NCI-H146 treated with DMSO at 0.1 percent for 48 hours (cell line): ENCODE results near the gene PAPOLB.

Experiments
- DNase-seq: peaks from one replicate; lab custom pipeline; 2025; ENCODE audit not compliant: unreplicated experiment; lab: John Stamatoyannopoulos, UW

PAPOLB gene

GRCh38 chr7:4878336-4879335 is 16.8 kb upstream of the PAPOLB start:
- DNase-seq = no peak

GRCh38 chr7:4876586-4876985 is 14.8 kb upstream of the PAPOLB start:
- no peak for DNase-seq

GRCh38 chr7:4875391-4875790 is 13.6 kb upstream of the PAPOLB start:
- no peak for DNase-seq

- DNase-seq = no peak
Observed at GRCh38 chr7:4873071-4873944, 11.5 kb upstream of the PAPOLB start.

- DNase-seq = no peak
Observed at GRCh38 chr7:4871930-4872675, 10.3 kb upstream of the PAPOLB start.

GRCh38 chr7:4871056-4871680 is 9.3 kb upstream of the PAPOLB start:
- no peak for DNase-seq

GRCh38 chr7:4868493-4868892 is 6.7 kb upstream of the PAPOLB start:
- no peak for DNase-seq

GRCh38 chr7:4866528-4867496 is 5.0 kb upstream of the PAPOLB start:
- no peak for DNase-seq

GRCh38 chr7:4862156-4862555 is 326 bp upstream of the PAPOLB start:
- no peak for DNase-seq

GRCh38 chr7:4861227-4861626 is 603 bp downstream of the PAPOLB start:
- no peak for DNase-seq

GRCh38 chr7:4857189-4857588 is 4.6 kb downstream of the PAPOLB start:
- DNase-seq = no peak

GRCh38 chr7:4856336-4857057 is 5.3 kb downstream of the PAPOLB start:
- peak; percentile 69 for DNase-seq

GRCh38 chr7:4854916-4855315 is 6.9 kb downstream of the PAPOLB start:
- DNase-seq = no peak

- no peak for DNase-seq
Observed at GRCh38 chr7:4851459-4852422, 10.1 kb downstream of the PAPOLB start.

- DNase-seq = no peak
Observed at GRCh38 chr7:4850262-4850795, 11.5 kb downstream of the PAPOLB start.

- peak; percentile 94 for DNase-seq
Observed at GRCh38 chr7:4849390-4849789, 12.4 kb downstream of the PAPOLB start.

GRCh38 chr7:4845740-4846142 is 16.1 kb downstream of the PAPOLB start:
- peak; percentile 58 for DNase-seq
